HG03095 (cell line): ENCODE results near the gene KSR1.

Experiments used
- ATAC-seq: cut with Tn5 transposase; IDR thresholded peaks from one replicate; pipeline ENCODE4 v1.9.1; 2021; ENCODE audit warnings: moderate library complexity; ENCODE audit not compliant: unreplicated experiment

Gene KSR1

DNA sequence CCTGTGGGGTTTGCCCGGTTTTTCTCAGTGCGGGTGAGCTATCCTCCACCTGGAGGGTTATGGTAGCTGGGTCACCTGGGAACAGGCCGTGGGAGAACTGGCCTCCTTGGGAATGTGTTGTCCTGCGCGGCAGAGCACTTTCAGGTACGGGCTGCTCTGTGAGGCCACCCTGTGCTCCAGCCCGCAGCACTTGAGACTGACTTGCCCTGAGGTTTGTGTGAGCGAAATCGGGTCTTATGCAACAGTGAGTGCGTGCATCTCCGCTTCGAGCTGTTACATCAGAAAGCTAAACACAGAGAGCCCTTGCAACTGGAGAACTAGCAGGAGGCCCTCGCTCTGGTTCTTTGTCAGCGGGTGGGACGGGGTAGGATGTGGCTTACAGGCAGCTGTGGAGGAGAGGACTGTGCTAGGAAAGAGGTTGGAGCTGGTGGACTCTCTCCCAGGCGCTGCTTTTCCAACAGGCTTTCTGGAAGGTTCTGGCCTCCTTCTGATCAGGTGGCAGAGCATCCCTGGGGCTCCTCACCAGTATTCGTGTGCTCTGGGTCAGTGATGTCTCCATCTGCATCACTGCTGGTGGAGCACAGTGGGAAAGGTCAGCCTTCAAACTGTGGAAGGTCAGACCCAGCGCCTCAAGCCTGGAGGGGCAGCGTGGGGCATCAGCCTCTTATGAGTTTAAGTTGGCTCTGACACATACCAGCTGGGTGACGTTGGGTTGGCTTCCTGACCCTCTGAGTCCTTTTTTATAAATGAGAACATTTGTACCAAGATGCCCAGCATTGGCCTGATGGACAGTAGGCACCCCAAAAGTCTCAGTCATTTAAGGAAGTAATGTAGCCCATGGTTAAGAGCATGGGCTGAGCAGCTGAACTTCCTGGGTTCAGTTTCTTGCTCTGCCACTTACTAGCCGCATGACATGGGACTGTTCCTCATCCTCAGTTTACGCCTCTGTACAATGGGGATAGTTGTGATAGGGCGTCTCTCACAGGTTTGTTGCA is 76.3 kb downstream of the KSR1 start:
- ATAC-seq, result no peak

DNA sequence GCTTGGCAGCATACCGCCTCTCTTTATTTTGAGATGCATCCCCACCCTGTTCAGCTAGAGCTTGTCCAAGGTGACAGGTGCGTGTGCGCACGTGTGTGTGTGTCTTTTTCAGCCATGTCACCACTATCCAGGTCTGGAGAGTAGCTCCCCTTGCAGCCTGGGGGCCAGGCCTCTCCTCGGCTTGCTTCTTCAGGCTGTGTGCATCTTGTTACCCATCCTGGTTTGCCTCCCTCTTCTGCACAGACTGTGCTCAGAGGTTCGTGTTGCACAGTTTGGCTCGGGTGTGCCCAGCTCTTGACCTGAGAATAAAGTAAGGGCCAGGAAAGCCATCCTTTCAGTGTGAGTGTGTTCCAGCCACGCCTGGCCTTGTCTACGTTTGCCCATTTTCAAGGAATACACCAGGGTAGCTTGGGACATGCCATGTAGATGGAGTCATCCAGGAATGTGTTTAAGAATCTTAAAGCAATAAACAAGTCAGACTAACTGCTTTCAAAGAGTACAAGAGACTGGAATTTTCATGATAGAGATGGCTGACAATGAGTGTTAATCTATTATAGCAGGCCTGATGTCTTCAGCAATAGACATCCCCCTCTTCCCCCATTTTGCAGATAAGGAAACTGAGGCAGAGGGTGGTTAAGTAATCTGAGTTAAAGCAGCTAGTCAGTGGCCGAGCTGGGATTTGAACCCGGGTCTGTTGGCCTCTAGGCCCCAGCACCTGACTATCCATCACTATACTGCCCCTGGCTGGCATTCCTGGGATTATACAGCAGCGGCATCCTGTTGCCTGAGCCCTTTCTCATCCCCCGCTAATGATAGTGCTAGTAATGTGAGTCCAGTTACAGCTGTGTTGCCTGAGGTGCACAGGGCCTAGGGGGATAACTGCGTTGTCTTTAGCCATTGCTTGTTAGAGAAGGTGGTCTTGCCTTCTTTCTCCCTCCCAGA is 77.9 kb downstream of the KSR1 start:
- ATAC-seq, result no peak

DNA sequence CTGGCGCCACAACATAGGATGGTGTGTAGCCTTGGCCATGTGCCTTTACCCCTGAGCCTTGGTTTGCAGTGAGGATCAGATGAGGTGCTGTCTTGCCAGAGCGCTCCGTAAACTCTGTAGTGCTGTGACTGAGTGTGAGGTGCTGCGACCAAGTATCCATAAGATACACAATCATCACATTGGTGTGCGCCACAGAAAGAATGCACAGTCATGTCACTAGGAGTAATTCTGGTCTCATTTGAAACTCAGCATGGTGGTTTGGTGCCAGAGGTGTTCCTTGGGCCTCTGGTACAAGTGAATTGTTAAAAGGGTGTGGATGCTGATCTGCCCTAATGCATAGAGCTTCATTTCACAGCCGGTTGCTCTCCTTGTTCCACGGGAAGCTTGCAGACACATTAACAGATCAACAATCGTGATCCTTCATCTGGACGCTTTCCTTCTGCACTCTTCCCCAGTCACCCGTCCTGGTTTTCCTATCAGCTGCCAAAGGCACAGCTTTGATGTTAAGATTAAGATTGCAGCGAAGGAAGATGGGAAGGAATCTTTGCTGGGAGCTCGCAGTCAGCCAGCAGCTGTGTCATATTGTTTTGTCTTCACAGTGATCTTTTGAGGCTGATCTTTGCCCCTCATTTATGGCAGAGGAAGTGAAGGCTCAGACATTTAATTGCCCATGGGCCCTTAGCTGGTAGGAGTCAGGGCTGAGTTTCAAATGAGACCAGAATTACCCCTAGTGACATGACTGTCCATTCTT is 79.1 kb downstream of the KSR1 start:
- no peak for ATAC-seq

DNA sequence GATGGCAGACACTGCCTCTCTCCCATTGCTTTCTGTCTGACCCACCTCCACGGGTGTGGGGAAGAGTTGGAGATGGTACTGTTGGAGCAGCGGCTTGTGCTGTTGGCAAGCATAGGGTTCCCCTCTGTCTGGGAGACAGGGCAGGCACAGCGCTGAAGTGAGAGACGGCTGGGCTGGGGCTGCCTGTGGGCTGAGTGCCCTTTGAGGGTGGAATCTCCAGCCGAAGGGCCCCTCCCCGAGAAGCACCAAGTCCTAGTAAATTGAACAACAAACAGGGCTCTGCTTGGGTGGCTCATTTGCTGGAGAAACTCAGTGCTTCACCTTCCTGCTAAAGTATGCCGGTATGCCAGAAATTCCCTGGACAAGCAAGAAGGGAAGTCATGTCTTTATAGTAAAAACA is 79.7 kb downstream of the KSR1 start:
- ATAC-seq, result no peak

DNA sequence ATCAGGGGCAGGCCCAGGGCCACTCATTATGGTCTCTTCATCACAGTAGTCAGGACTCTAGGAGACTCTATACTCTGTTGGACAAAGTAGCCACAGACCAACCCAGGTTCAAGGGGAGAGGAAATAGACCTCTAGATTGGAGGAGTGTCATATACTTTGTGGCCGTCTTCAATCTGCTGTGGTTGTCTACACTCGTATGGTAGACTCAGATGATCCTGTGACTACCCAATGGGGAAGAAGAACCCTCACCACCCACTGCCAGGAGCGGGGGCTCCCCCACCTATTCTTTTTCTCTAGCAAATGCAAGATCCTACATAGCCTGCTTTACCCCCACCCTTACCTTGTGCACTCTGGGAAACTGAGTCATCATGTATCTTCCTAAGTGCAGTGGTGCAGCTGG is 80.5 kb downstream of the KSR1 start:
- ATAC-seq, result no peak

DNA sequence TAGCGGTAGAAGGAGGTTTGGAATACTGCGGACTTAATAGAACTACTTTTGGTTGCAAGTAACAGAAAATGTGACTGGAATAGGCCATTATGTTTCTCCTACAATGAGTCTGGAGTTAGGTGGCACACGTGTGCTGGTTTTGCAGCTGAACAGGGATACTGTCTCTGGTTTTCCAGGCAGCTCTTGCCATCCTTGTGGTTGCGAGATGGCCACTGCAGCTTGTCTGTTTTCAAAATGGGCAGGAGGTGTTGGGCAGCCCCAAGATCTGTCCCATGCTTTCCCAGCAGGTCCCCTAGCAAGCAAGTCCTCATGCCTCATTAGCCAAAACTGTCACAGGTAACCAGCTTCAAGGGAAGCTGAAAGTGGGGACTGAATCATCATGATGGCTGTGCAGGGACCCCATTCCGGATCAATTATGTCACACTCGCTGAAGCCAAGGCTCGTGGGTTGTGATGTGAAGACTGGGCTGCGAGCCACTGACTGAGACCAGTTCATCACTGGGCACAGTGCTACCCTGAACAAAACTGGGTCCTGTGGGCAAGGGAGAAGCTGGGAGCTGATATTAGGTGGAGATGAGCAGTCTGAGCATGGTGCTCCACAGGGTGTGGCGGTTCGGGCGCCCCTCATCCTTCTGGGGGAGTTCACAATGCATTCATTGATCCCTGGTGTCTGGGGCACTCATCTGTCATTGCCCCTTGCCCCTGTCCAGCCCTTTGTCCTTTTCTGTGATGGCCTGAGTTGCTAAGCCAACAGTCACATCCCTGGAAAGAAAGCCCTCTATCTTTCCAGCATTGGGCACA is 82.1 kb downstream of the KSR1 start:
- no peak for ATAC-seq

DNA sequence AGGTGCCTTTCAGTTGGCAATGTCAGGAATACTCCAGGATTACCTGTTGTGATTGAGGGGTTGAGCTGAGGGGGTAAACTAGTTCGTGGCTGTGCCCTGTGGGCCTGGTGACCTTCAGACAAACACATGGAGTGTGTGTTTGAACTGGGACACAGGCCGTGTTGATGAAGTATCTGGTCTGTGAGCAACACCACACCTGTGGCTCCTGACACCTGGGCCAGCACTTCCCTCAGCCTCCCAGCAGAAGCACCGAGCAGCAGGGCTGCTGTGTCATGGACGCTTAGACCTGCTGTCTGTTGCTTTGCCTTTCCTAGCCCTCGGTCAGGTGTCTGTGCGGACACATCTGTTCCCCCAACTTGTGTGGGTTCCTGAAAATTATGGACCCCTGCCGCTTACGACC is 82.9 kb downstream of the KSR1 start:
- no peak for ATAC-seq

DNA sequence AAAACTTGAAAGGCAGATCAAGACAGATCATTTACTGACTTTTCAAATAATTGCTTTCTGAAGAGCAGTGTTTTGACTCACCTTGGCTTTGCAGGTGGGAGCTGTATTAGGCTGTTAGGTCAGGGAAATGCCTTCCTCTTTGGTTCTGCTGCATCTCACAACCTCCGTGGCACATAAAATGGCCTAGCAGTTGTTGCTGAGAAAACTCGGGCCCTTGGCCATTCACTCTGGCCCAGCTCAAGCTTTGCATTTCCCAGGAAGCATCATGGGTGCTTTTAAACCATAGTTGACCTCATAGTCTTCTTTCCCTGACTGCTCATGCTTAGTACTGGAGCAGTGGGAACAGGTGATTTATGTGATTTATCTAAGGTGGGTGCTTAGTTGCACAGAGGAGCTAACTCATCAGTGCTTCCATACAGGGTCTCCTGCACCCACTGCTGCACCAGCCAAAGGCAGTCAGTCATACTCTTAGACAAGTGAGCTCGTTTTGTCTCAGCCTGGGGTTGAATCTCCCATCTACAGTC is 83.6 kb downstream of the KSR1 start:
- ATAC-seq, result no peak

DNA sequence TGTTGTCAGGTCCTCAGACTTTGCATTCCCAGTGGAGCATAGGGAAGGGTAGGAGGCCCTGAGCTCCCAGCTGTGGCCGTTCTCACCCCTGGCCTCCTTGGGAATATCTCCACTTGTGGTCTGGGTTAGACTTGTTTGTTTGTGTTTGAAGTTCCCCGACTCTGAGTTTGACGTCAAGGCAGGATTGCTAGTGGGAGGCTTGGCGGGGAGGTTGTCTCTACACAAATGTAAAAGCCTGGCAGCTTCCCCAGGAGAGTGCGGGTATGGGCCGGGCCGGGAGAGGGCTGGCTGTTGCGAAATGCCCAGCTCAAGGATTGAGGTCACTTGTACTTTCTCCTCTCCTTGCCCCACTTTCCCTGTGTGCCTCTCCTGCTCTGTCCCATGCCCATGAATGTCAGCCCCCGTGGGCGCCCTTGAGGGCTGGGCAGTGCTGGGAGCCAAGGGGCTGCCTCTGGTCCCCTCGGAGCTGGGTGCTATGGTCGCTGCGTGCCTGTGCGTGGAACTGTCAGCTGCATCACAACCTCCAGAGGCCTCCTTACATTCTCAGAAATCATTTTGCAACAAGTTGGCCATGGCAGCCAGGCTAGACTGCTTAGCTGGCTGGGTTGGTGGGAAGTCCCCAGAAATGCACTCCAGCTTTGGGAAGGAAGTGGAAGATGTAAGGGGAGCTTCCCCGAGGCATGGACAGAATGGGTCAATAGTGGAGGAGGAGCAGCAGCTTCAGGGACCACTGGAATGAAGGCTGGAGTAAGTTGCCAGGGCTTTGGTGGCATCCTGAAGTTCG is 84.3 kb downstream of the KSR1 start:
- ATAC-seq, result no peak

DNA sequence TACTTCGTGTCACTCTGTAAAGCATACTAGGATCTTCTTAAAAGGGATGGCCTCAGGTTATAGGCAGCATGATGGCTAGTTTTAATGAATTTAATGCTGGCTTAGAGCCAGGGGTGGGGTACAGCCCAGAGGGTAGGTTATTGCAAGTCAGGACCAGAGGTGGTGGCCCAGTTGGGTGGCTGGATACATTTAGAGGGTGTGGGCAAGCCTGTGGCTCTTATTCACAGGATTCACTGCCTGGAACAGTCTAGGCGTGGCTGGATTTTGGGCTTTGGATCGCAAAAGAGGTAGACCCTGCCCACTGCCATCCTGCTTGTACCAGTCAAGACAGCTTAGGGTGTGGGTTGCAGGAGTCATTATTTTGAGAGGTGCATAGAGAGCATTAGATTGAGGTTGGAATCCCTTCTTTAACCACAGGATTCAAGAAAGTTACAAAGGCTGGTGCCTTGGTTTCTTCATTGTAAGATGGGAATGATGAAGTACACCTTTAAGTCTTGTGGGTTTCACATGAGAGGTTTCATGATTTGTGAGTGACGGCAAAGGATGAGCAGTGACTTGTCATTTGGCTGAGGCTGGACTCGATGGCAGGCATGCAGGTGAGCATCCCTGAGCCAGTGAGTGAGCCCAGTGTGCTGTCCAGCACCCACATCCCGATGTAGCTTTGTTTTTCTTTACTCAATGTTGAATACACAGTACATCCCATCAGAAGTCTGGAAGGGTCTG is 85.2 kb downstream of the KSR1 start:
- no peak for ATAC-seq

DNA sequence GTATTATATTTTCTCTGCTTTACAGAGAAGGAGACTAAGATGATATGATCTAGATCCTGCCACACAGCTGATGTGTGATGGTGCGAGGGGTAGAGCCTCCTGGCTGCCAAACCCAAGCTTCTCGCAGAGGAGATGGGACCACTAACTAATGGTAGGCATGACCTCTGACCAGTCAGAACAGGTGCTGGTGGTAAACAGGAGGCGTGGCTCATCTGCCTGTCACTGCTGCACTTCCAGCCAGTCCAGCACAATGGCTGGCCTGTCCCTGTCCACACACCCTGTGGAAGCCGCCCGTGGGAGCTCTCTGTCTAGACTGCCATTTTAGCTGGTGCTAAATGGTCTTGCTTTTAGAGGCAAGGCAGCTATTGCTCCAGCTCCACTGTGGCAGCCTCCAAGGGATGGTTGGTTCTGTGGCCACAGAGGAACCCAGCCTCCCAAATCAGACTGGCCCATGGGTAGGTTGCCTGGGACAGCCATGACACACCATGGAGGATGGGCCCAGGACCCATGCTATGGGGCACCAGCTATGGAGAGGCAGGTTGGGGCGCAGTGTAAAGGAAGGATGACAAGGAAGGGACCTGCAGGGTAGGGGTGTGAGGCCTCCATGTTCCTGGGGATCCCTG is 86.7 kb downstream of the KSR1 start:
- ATAC-seq, result no peak

DNA sequence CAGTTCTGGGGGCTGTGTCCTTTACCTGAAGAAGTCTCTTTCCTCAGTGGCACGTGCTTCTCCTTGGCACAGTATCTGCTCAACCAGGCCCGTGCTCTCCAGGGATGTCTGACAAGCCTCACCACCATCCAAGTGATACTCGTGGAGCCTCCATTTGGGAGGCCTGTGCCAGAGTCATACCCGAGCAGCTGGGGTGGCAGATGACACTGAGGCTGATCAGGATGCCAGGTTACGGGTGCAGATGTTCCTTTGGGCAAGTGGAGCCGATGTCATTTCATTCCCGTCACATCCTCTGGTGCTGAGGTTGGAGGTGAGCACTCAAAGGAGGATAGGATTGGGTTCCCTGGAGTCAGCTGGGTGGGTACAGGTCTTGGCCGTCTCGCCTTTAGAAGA is 87.2 kb downstream of the KSR1 start:
- ATAC-seq, result no peak

DNA sequence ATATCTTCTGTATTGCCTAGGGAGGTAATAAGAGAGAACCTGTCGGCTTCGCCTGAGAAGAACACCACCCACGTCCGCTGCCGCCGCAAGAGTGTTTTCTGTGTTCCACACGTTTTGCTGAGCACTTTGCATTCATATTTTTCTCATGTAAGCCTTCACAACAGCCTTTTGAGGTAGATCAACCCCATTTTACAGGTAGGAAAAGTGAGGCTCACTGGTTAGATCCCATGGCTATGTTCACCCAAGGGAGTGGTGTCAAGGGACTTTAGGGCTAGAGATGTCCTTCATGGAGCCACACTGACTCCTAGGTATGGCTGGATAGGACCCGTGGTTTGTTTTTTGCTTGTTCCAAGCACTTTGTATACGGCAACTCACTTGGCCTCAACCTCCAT is 87.7 kb downstream of the KSR1 start:
- ATAC-seq, result no peak

DNA sequence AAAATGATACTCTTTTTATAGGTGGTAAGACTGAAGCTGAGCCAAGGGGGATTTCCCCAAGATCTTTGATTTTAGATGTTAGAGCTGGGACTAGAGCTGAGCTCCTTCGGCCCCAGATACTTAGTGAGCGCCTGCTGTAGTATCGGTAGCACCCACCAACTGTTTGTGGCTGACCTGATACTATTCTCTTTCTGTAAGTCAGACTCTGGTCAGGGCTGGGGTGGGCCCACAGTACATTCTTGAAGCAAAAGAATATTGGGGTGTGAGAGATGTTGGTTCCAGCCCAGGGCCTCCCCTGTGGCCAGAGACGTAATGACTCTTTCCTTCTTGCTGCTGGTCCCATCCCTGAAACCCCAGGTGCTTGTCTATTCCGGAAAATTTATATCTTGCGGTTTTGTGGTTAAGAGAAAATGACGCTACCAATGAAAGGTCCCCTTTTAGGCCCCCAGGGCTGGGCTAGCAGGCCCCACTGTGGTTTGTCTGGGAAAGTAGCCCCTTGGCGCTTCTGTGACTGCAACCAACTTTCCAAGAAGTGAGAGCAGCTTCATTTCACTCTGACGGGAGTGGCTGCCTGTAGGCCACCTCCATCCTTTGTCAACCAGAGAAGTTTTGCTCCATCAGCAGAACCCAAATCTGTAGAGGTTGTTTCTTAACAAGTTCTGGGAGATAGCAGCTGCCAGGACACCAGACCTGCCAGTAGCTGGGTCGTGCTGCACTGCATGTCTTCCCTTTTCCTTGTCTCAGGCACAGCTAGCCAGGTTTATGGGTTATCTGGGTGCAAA is 88.3 kb downstream of the KSR1 start:
- ATAC-seq, result peak; percentile 80

DNA sequence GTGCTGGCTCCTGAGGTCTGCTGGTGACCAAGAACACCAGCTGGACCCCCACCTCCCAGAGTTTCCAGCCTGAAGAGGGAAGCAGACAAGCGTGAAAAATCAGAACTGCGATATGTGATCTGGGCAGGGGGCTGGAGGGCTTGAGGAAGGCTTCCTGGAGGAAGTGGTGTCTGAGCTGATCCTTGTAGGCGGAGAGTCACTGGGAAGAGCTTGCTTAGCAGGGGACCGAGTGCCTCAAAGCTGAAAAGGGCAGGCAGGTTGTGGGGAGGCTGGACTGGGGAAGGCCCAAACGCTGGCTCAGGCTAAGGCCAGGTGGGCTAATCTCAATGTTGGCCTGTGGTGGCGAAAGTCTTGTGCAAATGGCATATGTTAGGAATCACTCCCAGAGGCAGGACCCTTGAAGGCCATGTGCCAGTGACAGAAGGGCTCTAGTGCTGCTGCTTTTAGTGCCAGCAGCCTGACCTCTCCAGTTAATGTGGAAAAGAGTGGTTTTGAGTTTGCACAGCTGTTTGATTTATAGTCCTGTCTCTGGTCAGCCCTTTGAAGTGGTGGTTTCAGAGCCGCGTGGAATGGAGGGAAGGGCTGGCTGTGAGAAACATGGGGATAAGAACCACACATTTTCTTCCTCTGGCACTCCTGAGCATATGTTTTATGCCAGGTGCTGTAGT is 89.4 kb downstream of the KSR1 start:
- ATAC-seq, result no peak

DNA sequence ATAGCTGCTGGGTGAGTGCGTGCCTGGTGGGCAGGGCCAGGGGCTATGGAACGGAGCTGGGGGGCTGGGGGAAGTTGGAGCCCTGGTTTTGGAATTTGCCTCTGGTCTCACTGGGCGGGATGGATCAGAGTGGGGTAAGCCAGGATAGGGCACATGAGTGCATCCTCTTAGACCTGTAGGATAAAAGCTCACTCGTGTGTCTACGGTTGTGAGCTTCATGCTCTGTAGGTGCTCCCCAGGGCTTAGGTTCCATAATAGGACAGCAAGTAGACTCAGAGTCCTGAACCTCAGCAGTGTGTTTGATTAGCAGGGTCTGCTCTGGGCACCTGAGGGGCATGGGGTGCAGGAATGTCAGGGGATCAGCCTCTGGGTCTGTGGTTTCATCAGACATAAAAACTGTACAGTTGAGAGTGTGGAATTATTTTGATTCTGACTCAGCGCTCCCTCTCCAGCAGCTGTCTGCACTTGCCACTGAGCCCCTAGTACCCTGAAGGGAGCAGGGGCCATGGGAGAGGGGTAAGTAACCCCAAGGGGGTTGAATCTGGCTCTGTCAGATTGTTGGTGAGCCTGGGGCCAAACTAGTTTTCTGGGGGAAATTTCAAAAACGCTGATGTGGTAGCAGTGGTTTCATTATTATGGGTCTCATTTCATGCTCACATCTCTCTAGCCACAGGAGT is 90.5 kb downstream of the KSR1 start:
- ATAC-seq, result no peak
